Ishikawa (cell line): ENCODE data around the gene LIMS2.

Experiments used
- CEBPB ChIP-seq: IDR thresholded peaks from 2 replicates; pipeline ENCODE4 v1.6.1; 2012
- CREB1 ChIP-seq: IDR thresholded peaks from 2 replicates; pipeline ENCODE4 v1.6.1; 2012; ENCODE audit warnings: low read depth
- EGR1 ChIP-seq: IDR thresholded peaks from 2 replicates; pipeline ENCODE4 v1.6.1; 2012
- EP300 ChIP-seq: IDR thresholded peaks from 2 replicates; pipeline ENCODE4 v1.6.1; 2012; ENCODE audit warnings: borderline replicate concordance
- FOXM1 ChIP-seq: IDR thresholded peaks from 2 replicates; pipeline ENCODE4 v1.6.1; 2012; ENCODE audit warnings: low read depth, borderline replicate concordance
- NFIC ChIP-seq: IDR thresholded peaks from 2 replicates; pipeline ENCODE4 v1.6.1; 2012
- RAD21 ChIP-seq: IDR thresholded peaks from 2 replicates; pipeline ENCODE4 v1.6.1; 2012; ENCODE audit warnings: low read depth
- TAF1 ChIP-seq: IDR thresholded peaks from 2 replicates; pipeline ENCODE4 v1.6.1; 2012; ENCODE audit warnings: low read depth, mild to moderate bottlenecking
- TCF12 ChIP-seq: IDR thresholded peaks from 2 replicates; pipeline ENCODE4 v1.6.1; 2012; ENCODE audit warnings: low read depth
- TEAD4 ChIP-seq: IDR thresholded peaks from 2 replicates; pipeline ENCODE4 v1.6.1; 2012
- YY1 ChIP-seq: IDR thresholded peaks from 2 replicates; pipeline ENCODE4 v1.6.1; 2012; ENCODE audit warnings: low read depth
- ZBTB7A ChIP-seq: IDR thresholded peaks from 2 replicates; pipeline ENCODE4 v1.6.1; 2012; ENCODE audit warnings: low read depth
- TF ChIP-seq, protein P1 (sequence below): IDR thresholded peaks from 2 replicates; pipeline ENCODE4 v1.6.1; 2012; ENCODE audit warnings: low read depth, mild to moderate bottlenecking
- TF ChIP-seq, protein P2 (sequence below): IDR thresholded peaks from 2 replicates; pipeline ENCODE4 v1.6.1; 2012
- TF ChIP-seq, protein P3 (sequence below): IDR thresholded peaks from 2 replicates; pipeline ENCODE4 v1.6.1; 2012

LIMS2 gene

DNA sequence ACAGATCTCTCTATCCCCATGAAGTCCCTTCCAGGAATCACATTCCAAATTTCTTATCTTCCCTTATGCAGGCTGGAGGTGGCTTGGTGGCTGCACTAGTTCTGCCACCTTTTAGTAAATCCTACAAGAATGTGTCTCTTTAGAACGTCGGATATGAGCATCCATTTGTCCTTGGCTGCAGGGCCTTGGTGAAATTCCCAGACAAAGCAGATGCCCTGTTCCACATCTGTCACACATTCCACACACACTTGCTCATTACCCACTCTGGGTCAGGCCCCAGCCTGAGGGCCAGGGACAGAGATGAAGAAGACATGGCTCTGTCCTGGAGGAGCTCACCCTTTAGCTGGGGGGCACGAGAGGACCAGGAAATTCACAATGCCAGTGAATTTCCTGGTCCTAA is 60.6 kb downstream of the LIMS2 start:
- TF ChIP-seq TEAD4 (no peak), CREB1 (no peak), TCF12 (no peak), TAF1 (no peak), ZBTB7A (no peak), NFIC (no peak), EP300 (no peak), CEBPB (no peak), EGR1 (no peak)
- TF ChIP-seq, protein P1, sequence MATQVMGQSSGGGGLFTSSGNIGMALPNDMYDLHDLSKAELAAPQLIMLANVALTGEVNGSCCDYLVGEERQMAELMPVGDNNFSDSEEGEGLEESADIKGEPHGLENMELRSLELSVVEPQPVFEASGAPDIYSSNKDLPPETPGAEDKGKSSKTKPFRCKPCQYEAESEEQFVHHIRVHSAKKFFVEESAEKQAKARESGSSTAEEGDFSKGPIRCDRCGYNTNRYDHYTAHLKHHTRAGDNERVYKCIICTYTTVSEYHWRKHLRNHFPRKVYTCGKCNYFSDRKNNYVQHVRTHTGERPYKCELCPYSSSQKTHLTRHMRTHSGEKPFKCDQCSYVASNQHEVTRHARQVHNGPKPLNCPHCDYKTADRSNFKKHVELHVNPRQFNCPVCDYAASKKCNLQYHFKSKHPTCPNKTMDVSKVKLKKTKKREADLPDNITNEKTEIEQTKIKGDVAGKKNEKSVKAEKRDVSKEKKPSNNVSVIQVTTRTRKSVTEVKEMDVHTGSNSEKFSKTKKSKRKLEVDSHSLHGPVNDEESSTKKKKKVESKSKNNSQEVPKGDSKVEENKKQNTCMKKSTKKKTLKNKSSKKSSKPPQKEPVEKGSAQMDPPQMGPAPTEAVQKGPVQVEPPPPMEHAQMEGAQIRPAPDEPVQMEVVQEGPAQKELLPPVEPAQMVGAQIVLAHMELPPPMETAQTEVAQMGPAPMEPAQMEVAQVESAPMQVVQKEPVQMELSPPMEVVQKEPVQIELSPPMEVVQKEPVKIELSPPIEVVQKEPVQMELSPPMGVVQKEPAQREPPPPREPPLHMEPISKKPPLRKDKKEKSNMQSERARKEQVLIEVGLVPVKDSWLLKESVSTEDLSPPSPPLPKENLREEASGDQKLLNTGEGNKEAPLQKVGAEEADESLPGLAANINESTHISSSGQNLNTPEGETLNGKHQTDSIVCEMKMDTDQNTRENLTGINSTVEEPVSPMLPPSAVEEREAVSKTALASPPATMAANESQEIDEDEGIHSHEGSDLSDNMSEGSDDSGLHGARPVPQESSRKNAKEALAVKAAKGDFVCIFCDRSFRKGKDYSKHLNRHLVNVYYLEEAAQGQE: no peak
- TF ChIP-seq, protein P2, sequence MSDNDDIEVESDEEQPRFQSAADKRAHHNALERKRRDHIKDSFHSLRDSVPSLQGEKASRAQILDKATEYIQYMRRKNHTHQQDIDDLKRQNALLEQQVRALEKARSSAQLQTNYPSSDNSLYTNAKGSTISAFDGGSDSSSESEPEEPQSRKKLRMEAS: no peak

GRCh38 chr2:127614246-127614645 is 61.1 kb downstream of the LIMS2 start:
- TF ChIP-seq, protein P1: no peak
- TF ChIP-seq, protein P2: no peak
- TF ChIP-seq ZBTB7A (no peak), TCF12 (no peak), CEBPB (no peak), CREB1 (no peak), YY1 (no peak), EGR1 (no peak), FOXM1 (no peak), TAF1 (no peak), EP300 (no peak), NFIC (no peak)
- TF ChIP-seq, protein P3, sequence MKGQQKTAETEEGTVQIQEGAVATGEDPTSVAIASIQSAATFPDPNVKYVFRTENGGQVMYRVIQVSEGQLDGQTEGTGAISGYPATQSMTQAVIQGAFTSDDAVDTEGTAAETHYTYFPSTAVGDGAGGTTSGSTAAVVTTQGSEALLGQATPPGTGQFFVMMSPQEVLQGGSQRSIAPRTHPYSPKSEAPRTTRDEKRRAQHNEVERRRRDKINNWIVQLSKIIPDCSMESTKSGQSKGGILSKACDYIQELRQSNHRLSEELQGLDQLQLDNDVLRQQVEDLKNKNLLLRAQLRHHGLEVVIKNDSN: no peak

DNA sequence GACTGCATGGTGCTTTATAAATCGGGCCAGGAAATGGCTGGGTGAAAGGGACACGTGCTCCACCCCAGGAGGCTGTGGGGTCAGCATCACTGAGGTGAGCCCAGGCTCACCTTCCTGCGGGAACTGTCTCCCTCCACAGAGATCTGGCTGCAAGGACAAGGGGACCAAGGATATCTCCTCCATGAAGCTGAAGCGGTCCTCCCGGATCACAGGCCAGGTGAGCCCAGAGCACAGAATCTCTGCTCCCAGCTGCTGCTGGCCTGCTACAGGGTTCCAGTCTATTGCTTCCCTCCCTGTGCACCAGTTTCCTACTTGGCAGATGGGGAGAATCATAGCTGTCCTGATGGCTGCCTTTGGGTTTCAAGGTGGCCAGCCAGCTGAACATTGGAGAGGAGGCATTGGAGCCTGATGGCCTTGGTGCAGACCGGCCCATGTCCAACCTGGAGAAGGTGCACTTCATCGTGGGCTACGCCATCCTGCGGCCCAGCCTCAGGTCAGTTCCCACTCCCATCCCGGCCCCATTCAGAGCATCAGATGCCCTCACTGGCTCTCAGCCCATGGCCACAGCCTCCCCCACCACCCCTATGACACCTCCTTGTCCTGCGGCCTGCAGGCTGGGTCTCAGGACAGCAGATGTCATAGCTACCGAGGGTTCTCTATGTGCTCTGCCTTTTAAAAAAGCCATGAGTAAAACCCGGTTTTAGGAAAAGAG is 63.1 kb downstream of the LIMS2 start:
- TF ChIP-seq, protein P3: no peak

DNA sequence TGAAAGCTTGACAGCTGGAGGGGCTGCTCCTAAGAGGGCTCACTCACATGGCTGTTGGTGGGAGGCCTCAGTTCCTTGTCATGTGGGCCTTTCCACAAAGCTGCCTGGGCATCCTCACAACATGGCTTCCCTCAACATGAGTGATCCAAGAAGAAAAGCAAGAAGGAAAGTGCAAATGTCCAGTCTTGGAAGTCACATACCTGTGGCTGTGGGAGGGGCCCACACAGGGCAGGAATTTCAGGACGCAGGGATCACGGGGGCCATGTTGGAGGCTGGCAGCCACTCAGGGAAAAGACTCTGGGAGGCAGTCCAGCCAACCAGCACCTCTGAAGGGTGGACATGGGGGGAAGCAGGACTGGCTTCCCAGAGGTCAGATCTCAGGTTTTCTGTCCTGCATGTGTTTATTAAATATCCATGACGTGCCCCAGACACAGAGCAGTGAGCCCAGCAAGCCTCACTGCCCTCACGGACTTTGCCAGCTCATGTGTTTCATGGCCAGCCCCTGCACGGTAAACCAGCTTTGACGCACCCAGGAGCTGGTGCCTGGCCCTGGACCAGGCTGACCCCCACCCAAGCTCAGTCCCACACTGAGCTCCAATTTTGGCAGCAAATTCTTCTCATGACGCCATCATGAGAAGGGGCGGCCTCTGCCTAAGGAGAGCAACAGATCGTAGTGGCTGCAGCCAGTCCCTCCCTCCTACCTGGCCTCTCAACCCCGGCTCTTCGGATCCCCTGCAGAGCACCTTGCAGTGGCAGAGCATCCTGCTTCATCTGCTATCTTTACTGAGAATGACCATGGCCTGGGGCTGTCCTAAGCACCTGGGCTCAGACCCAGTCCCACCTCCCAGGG is 64.0 kb downstream of the LIMS2 start:
- TF ChIP-seq EGR1 (no peak), CREB1 (no peak), RAD21 (no peak), TCF12 (no peak), TAF1 (no peak), FOXM1 (no peak)

DNA sequence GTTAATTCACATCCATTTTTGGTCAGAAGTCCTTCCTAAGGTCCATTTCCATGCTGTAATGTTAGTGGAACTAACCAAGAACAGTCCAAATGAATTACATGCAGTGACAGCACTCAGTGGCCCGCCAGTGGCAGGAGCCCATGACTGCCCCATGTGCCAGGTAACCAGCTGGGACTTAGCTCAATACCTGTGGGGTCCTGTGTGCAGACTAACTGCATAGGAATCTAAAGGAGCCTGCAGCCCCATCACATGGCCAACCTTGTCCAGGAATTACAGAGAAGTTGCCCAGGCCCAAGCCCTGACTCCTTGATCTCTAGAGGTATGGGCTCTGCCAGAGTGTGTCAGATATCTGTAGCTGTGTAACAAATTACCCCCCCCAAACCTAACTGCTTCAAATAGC is 64.8 kb downstream of the LIMS2 start:
- TF ChIP-seq RAD21 (no peak), ZBTB7A (no peak), TEAD4 (no peak)
- TF ChIP-seq, protein P2: no peak

DNA sequence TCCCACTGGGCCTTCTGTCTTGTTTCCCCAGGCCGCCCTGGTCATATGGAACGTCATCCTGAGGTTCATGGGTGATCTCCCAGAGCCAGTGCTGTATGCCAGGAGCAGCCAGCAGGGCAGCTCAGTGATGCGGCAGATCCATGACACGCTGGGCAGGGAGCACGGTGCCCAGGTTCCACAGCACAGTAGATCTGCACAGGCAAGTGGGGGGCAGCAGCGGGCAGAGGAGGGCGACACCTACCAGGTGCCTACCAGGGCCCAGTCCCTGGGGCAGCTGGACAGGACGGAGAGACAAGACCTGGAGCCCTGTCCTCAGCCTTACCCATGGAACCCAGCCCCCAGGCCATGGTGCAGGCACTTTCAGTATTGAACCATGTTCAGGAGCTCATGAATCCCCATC is 65.5 kb downstream of the LIMS2 start:
- TF ChIP-seq NFIC (no peak), CREB1 (no peak), TAF1 (no peak)
- TF ChIP-seq, protein P3: no peak
- TF ChIP-seq, protein P1: no peak
